GM13977 (cell line): ENCODE measurements around the gene MAPKBP1.

Experiments
- DNase-seq: peaks from one replicate; pipeline ENCODE4 v3.0.0; 2012; ENCODE audit warnings: low spot score
- CTCF ChIP-seq: IDR thresholded peaks from 2 replicates; pipeline ENCODE4 v1.5.1; 2012; ENCODE audit warnings: mild to moderate bottlenecking, control low read depth; ENCODE audit not compliant: insufficient read depth; ENCODE audit errors: extremely low read depth, missing control alignments
- in situ Hi-C: fragments of 300-500 bp; cut with MboI; formaldehyde crosslinking; loops from one replicate; pipeline ENCODE4 v1.12.0; 2022; ENCODE audit warnings: low sequenced_read_pairs, low pct_unique_long_range_greater_than_20kb, mixed read lengths, inconsistent platforms; ENCODE audit not compliant: unreplicated experiment

The MAPKBP1 gene

GRCh38 chr15:41819455-41820050 lies 45.3 kb downstream of the MAPKBP1 start:
- in situ Hi-C loops = no loop called here
- TF ChIP-seq CTCF = no peak
- DNase-seq = no peak

GRCh38 chr15:41820791-41821423 lies 46.6 kb downstream of the MAPKBP1 start:
- no peak for DNase-seq
- TF ChIP-seq CTCF = no peak
- in situ Hi-C loops = no loop called here

GRCh38 chr15:41821831-41822230 lies 47.5 kb downstream of the MAPKBP1 start:
- no peak for TF ChIP-seq CTCF
- in situ Hi-C loops = no loop called here
- DNase-seq = no peak

GRCh38 chr15:41822471-41822870 lies 48.2 kb downstream of the MAPKBP1 start:
- in situ Hi-C loops = no loop called here
- DNase-seq = no peak
- TF ChIP-seq CTCF = no peak

GRCh38 chr15:41822957-41823356 lies 48.7 kb downstream of the MAPKBP1 start:
- in situ Hi-C loops = no loop called here
- DNase-seq = no peak
- TF ChIP-seq CTCF = no peak

- TF ChIP-seq CTCF = no peak
- in situ Hi-C loops = no loop called here
- no peak for DNase-seq
These were observed 49.2 kb downstream of the MAPKBP1 start for GRCh38 chr15:41823502-41823901.
